K562 (cell line): ENCODE results near the gene RNF138. TPM values are rescaled to one million over a fixed set of nuclear protein-coding genes. Genes with fewer than 3 reads are reported as not detected.

ENCODE experiments used
- ATAC-seq: fragments of 200-7000 bp; cut with Tn5 transposase; 3 replicates; pipeline ENCODE4 v1.9.1; 2020; ENCODE audit warnings: moderate library complexity
- BruUV-seq: library from RNA; stranded (reverse); fragments of 400-500 nt; replicated peaks from 2 replicates; lab custom pipeline; 2021; lab: Mats Ljungman, UMichigan
- CTCF ChIA-PET: fragments of 300-600 bp; formaldehyde crosslinking; extraction: SDS; loops from one replicate; lab custom pipeline; 2021; ENCODE audit warnings: low intra/inter-chr PET ratio; lab: Yijun Ruan, JAX
- POLR2A ChIA-PET: fragments of 300-600, 350-650 bp; sonication (Branson Sonifier 250); formaldehyde crosslinking; extraction: SDS; loops from one replicate; lab custom pipeline; 2021; ENCODE audit warnings: antibody characterized with exemption, inconsistent platforms; lab: Yijun Ruan, JAX
- DNase-seq, 4 experiments: peaks; one replicate each; pipeline versions ENCODE4 v3.0.0 to v3.0.0-alpha.2; 2011 to 2018; ENCODE audit warnings: low spot score in 3 of 4, mixed read lengths in 3 of 4; ENCODE audit errors: extremely low read depth in 1 of 4
- FAIRE-seq: peaks from 2 replicates; lab custom pipeline; 2011; peaks lifted over from hg19 to GRCh38; lab: Jason Lieb, UNC
- H2AFZ ChIP-seq: 2 replicates; pipeline ENCODE4 v1.6.0; 2011; ENCODE audit warnings: low read depth, low read length, control low read depth, inconsistent platforms
- H3K27ac ChIP-seq: fragments of 200-600 bp; 3 replicates; pipeline ENCODE4 v1.8.0; 2011; ENCODE audit warnings: low read depth, mild to moderate bottlenecking, control low read depth, inconsistent platforms, low read length, moderate library complexity, mixed read lengths; ENCODE audit errors: extremely low read depth
- H3K27me3 ChIP-seq, 2 experiments: fragments of 300-600 bp in 1 of 2; 2 replicates in 1 of 2; 3 replicates in 1 of 2; pipeline versions ENCODE4 v1.6.0 to v1.8.0; 2011; ENCODE audit warnings: inconsistent platforms in 2 of 2, low read length in 2 of 2, mild to moderate bottlenecking in 1 of 2, mixed read lengths in 1 of 2, moderate library complexity in 1 of 2; ENCODE audit not compliant: control insufficient read depth in 2 of 2, insufficient read depth in 2 of 2
- H3K36me3 ChIP-seq: fragments of 300-600 bp; 3 replicates; pipeline ENCODE4 v1.8.0; 2011; ENCODE audit warnings: mild to moderate bottlenecking, low read length, inconsistent platforms; ENCODE audit not compliant: control insufficient read depth, insufficient read depth
- H3K4me1 ChIP-seq, 2 experiments: fragments of 200-600 bp in 1 of 2; replicated peaks in 1 of 2; 2 replicates in 1 of 2; 3 replicates in 1 of 2; pipeline versions ENCODE4 v1.5.1 to v1.8.0; 2011; ENCODE audit warnings: inconsistent platforms in 2 of 2, low read length in 2 of 2, mild to moderate bottlenecking in 1 of 2, mixed read lengths in 1 of 2, moderate library complexity in 1 of 2; ENCODE audit not compliant: control insufficient read depth in 2 of 2, insufficient read depth in 2 of 2
- H3K4me2 ChIP-seq: 2 replicates; pipeline ENCODE4 v1.6.1; 2011; ENCODE audit warnings: low read length, control low read depth, inconsistent platforms, mixed read lengths; ENCODE audit not compliant: insufficient read depth
- H3K4me3 ChIP-seq: fragments of 200-600 bp; sonication (generic), shearing (Covaris generic); 2 replicates; pipeline ENCODE4 v1.5.1; 2016; ENCODE audit warnings: control low read depth, inconsistent platforms
- H3K79me2 ChIP-seq: fragments of 200-600 bp; 3 replicates; pipeline ENCODE4 v1.8.0; 2011; ENCODE audit warnings: low read length, inconsistent platforms; ENCODE audit not compliant: control insufficient read depth, insufficient read depth
- H3K9ac ChIP-seq, 2 experiments: 2 replicates each; pipeline versions ENCODE4 v1.6.0 to v1.6.1; 2011; ENCODE audit warnings: low read depth in 2 of 2, low read length in 2 of 2, control low read depth in 1 of 2, inconsistent platforms in 1 of 2, mild to moderate bottlenecking in 1 of 2, mixed read lengths in 1 of 2; ENCODE audit not compliant: insufficient read depth in 1 of 2
- H3K9me1 ChIP-seq: one replicate; pipeline ENCODE4 v1.6.0; 2011; ENCODE audit warnings: inconsistent platforms, mild to moderate bottlenecking, low read length, moderate library complexity; ENCODE audit not compliant: control insufficient read depth, insufficient read depth
- H3K9me3 ChIP-seq: replicated peaks from 2 replicates; pipeline ENCODE4 v1.5.1; 2011; ENCODE audit warnings: low read depth, low read length, inconsistent platforms; ENCODE audit not compliant: control insufficient read depth, insufficient read depth
- H4K20me1 ChIP-seq: replicated peaks from 2 replicates; pipeline ENCODE4 v1.6.1; 2011; ENCODE audit warnings: low read length, inconsistent platforms, mixed read lengths; ENCODE audit not compliant: control insufficient read depth, insufficient read depth
- CC2D1A ChIP-seq: fragments of 450-650 bp; IDR thresholded peaks from 2 replicates; pipeline ENCODE4 v1.6.1; 2017; ENCODE audit warnings: mild to moderate bottlenecking
- COPS2 ChIP-seq: fragments of 450-650 bp; conservative IDR thresholded peaks from 2 replicates; pipeline ENCODE4 v1.6.1; 2016; ENCODE audit warnings: mild to moderate bottlenecking, moderate library complexity
- FOXJ3 ChIP-seq: sonication (generic); formaldehyde crosslinking; IDR thresholded peaks from 2 replicates; pipeline ENCODE4 v1.4.0; 2020; ENCODE audit warnings: mild to moderate bottlenecking, missing genetic modification reagents
- HDAC1 ChIP-seq, 2 experiments: fragments of 450-650 bp; IDR thresholded peaks; 2 replicates each; pipeline ENCODE4 v1.6.1; 2016 to 2017; ENCODE audit warnings: inconsistent platforms in 1 of 2, mild to moderate bottlenecking in 1 of 2, moderate library complexity in 1 of 2
- HNRNPUL1 ChIP-seq: fragments of 200-400 bp; formaldehyde crosslinking; IDR thresholded peaks from 2 replicates; pipeline ENCODE4 v1.6.1; 2017; ENCODE audit warnings: low read length
- MLLT1 ChIP-seq, 2 experiments: fragments of 450-650 bp; IDR thresholded peaks; 2 replicates each; pipeline ENCODE4 v1.6.1; 2016
- NR2F6 ChIP-seq: fragments of 450-650 bp; formaldehyde crosslinking; IDR thresholded peaks from 2 replicates; pipeline ENCODE4 v1.4.0; 2020; ENCODE audit warnings: mild to moderate bottlenecking
- POLR2H ChIP-seq: IDR thresholded peaks from 2 replicates; pipeline ENCODE4 v1.6.1; 2016; ENCODE audit warnings: missing genetic modification characterization, low read depth, mild to moderate bottlenecking, control low read depth, missing compliant biosample characterization, moderate library complexity
- RBM15 ChIP-seq: fragments of 200-400 bp; formaldehyde crosslinking; IDR thresholded peaks from 2 replicates; pipeline ENCODE4 v1.6.1; 2018; ENCODE audit warnings: mild to moderate bottlenecking, low read length, moderate library complexity; ENCODE audit not compliant: insufficient read depth
- RBM17 ChIP-seq: fragments of 200-400 bp; formaldehyde crosslinking; IDR thresholded peaks from 2 replicates; pipeline ENCODE4 v1.6.1; 2017; ENCODE audit warnings: low read depth, mild to moderate bottlenecking, low read length, borderline replicate concordance
- SMARCB1 ChIP-seq: IDR thresholded peaks from 2 replicates; pipeline ENCODE4 v1.6.1; 2011; ENCODE audit warnings: improper control_type of control experiment, low read depth; ENCODE audit not compliant: insufficient read length
- ZBTB8A ChIP-seq: fragments of 450-650 bp; IDR thresholded peaks from 2 replicates; pipeline ENCODE4 v1.6.1; 2018; ENCODE audit warnings: mild to moderate bottlenecking, moderate library complexity; ENCODE audit not compliant: partially characterized antibody
- ZNF311 ChIP-seq: fragments of 250-450 bp; sonication (Bioruptor Pico); IDR thresholded peaks from 2 replicates; pipeline ENCODE4 v1.4.0; 2020; ENCODE audit warnings: mild to moderate bottlenecking, moderate library complexity
- ZNF609 ChIP-seq: sonication (generic); formaldehyde crosslinking; IDR thresholded peaks from 2 replicates; pipeline ENCODE4 v1.8.1; 2023; ENCODE audit warnings: missing genetic modification reagents, mild to moderate bottlenecking, borderline replicate concordance
- WGBS: fragments of 100-300 bp; shearing (Covaris generic); methylation state at CpG from one replicate; pipeline ENCODE4 v1.1.6; 2016; ENCODE audit warnings: low coverage, mixed read lengths; ENCODE audit not compliant: insufficient coverage; ENCODE audit errors: missing lambda C conversion rate; 5-methylcytosine and 5-hydroxymethylcytosine counted together
- in situ Hi-C: fragments of 300-500 bp; cut with MboI; formaldehyde crosslinking; loops from 4 replicates; pipeline ENCODE4 v1.15.0; 2018; ENCODE audit warnings: inconsistent platforms, mixed read lengths
- intact Hi-C: fragments of 100-400 bp; cut with micrococcal nuclease; formaldehyde crosslinking; loops from 2 replicates; pipeline ENCODE4 v1.14.2; 2022
- polyA plus RNA-seq, 8 experiments: library from polyadenylated mRNA; depleted of rRNA in 4 of 8; stranded (reverse) in 5 of 8; unstranded in 3 of 8; fragments of >200 nt; fragmentation: Nextera tagmentation in 2 of 8; fragmentation: Illumina TruSeq in 1 of 8; extraction: Ambion mirVana in 2 of 8; extraction: Trizol in 1 of 8; gene quantifications; 2 replicates each; pipeline versions ENCODE4 v1.2.1 to v1.2.3, GENCODE V29; 2011 to 2014; ENCODE audit warnings: inconsistent platforms in 1 of 8, missing spikeins in 1 of 8
- total RNA-seq, 7 experiments: library from RNA; depleted of rRNA in 6 of 7; stranded (reverse); fragments of >200 nt in 6 of 7; fragmentation: Illumina TruSeq in 2 of 7; extraction: Trizol in 2 of 7; gene quantifications; 2 replicates each; pipeline versions ENCODE4 v1.2.1 to v1.2.3, GENCODE V29; 2011 to 2021; ENCODE audit warnings: low replicate concordance in 1 of 7
- TF ChIP-seq, protein P1 (sequence below), 2 experiments: fragments of 450-650 bp in 1 of 2; sonication (generic) in 1 of 2; formaldehyde crosslinking; conservative IDR thresholded peaks; 2 replicates each; pipeline versions ENCODE4 v1.4.0 to v1.8.1; 2020 to 2022; ENCODE audit warnings: mild to moderate bottlenecking in 1 of 2, missing genetic modification reagents in 1 of 2
- TF ChIP-seq, protein P2 (sequence below): fragments of 450-650 bp; IDR thresholded peaks from 2 replicates; pipeline ENCODE4 v1.6.1; 2016; ENCODE audit warnings: low read depth, mild to moderate bottlenecking, moderate library complexity

RNF138 gene
- total and polyA plus RNA-seq, 9 of the 15 experiments (the other 6 are each of a cell fraction or from before 2014, with no cell fraction given): 47.6 to 100 (median 62.5) TPM

- Histone ChIP-seq H3K4me1 (peaks cover 0 to 9% of the 10 kb centered on the region in 2 experiments; a peak in 1 of 5 replicates), H4K20me1 (no peaks in the 10 kb centered on the region), H3K9me1 (no peaks in the 10 kb centered on the region), H3K36me3 (no peaks in the 10 kb centered on the region), H3K27ac (no peak overlapping the region), H3K4me3 (no peak overlapping the region), H3K9me3 (no peaks in the 10 kb centered on the region), H2AFZ (no peak overlapping the region; the same call in 1 of the 2 replicates), H3K9ac (no peak overlapping the region), H3K27me3 (peaks cover 0 to 5% of the 10 kb centered on the region in 2 experiments; a peak in 2 of 5 replicates), H3K79me2 (no peaks in the 10 kb centered on the region), H3K4me2 (no peak overlapping the region)
- BruUV-seq: no TSS peak
- DNase-seq (no peak), ATAC-seq (no peak), FAIRE-seq (no peak)
- intact Hi-C loops (no loop called here), in situ Hi-C loops (no loop called here)
- POLR2A ChIA-PET: interaction anchor here (1.2 kb wide), 1 partner anchor 9 kb away, joined by 3 read pairs; no protein-coding TSS in a partner anchor
- CTCF ChIA-PET: no interaction called here
- 28% methylated on average over 6 of the region's 6 CpGs for WGBS
- TF ChIP-seq NR2F6 (CRISPR knock-in tag) (no peak), CC2D1A (no peak), HDAC1 (IDR thresholded peaks at IDR 0.05) (no peak), POLR2H (tag) (no peak), SMARCB1 (no peak), FOXJ3 (CRISPR knock-in tag) (no peak), MLLT1 (IDR thresholded peaks at IDR 0.05) (no peak), ZBTB8A (no peak), RBM15 (no peak), COPS2 (no peak), ZNF311 (CRISPR knock-in tag) (no peak), ZNF609 (CRISPR knock-in tag) (no peak), RBM17 (no peak), HNRNPUL1 (no peak)
- TF ChIP-seq, protein P1, sequence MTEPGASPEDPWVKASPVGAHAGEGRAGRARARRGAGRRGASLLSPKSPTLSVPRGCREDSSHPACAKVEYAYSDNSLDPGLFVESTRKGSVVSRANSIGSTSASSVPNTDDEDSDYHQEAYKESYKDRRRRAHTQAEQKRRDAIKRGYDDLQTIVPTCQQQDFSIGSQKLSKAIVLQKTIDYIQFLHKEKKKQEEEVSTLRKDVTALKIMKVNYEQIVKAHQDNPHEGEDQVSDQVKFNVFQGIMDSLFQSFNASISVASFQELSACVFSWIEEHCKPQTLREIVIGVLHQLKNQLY (CRISPR knock-in tag; conservative IDR thresholded peaks at IDR 0.05): no peak
- TF ChIP-seq, protein P2, sequence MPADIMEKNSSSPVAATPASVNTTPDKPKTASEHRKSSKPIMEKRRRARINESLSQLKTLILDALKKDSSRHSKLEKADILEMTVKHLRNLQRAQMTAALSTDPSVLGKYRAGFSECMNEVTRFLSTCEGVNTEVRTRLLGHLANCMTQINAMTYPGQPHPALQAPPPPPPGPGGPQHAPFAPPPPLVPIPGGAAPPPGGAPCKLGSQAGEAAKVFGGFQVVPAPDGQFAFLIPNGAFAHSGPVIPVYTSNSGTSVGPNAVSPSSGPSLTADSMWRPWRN: no peak
Observed at GRCh38 chr18:32086881-32087280, 4.8 kb upstream of the RNF138 start.
